Stimulated activated CD8-positive, alpha-beta memory T cell treated with anti-CD3 and anti-CD28 coated beads, Interleukin-7, amount 100 ng/mL, for 4 hours (primary cell): Measurements from ENCODE around the gene SLC29A3.
A peak's percentile ranks its signal among the peaks of the same experiment; 100 is the strongest.

Experiments used
- DNase-seq, 2 donors: peaks; one replicate each; pipeline ENCODE4 v3.0.0-alpha.2; 2020; ENCODE audit warnings: low read depth in 2 of 2

The SLC29A3 gene

GRCh38 chr10:71370031-71370430, 51.0 kb downstream of the SLC29A3 start:
- no peak for DNase-seq

- DNase-seq, result no peak
Measured at GRCh38 chr10:71371750-71372166, 52.7 kb downstream of the SLC29A3 start.

GRCh38 chr10:71372882-71373495, 53.9 kb downstream of the SLC29A3 start:
- DNase-seq, result no peak

- DNase-seq, result no peak
Measured at GRCh38 chr10:71374481-71375233, 55.6 kb downstream of the SLC29A3 start.

- no peak for DNase-seq
Measured at GRCh38 chr10:71375952-71376351, 56.9 kb downstream of the SLC29A3 start.

- DNase-seq, result no peak
Measured at GRCh38 chr10:71378336-71379117, 59.5 kb downstream of the SLC29A3 start.

GRCh38 chr10:71379118-71379766, 60.2 kb downstream of the SLC29A3 start:
- DNase-seq, result no peak

GRCh38 chr10:71380841-71381240, 61.8 kb downstream of the SLC29A3 start:
- DNase-seq, result no peak

- no peak for DNase-seq
Measured at GRCh38 chr10:71381611-71382010, 62.6 kb downstream of the SLC29A3 start.

GRCh38 chr10:71382028-71382427, 63.0 kb downstream of the SLC29A3 start:
- DNase-seq, result no peak

GRCh38 chr10:71382757-71383156, 63.7 kb downstream of the SLC29A3 start:
- no peak for DNase-seq

- peak; percentile 31 to 55 for DNase-seq
Measured at GRCh38 chr10:71383972-71384687, 65.1 kb downstream of the SLC29A3 start.

- DNase-seq, result no peak
Measured at GRCh38 chr10:71388171-71388570, 69.1 kb downstream of the SLC29A3 start.

GRCh38 chr10:71388583-71389310, 69.7 kb downstream of the SLC29A3 start:
- DNase-seq, result no peak

- DNase-seq, result no peak
Measured at GRCh38 chr10:71389768-71390460, 70.9 kb downstream of the SLC29A3 start.

- no peak for DNase-seq
Measured at GRCh38 chr10:71390461-71390835, 71.4 kb downstream of the SLC29A3 start.

- no peak for DNase-seq
Measured at GRCh38 chr10:71390921-71391690, 72.0 kb downstream of the SLC29A3 start.

- no peak for DNase-seq
Measured at GRCh38 chr10:71391701-71392100, 72.6 kb downstream of the SLC29A3 start.

GRCh38 chr10:71392292-71392691, 73.2 kb downstream of the SLC29A3 start:
- DNase-seq, result no peak
